Smooth muscle cell of bladder (primary cell): ENCODE measurements around the gene RBM11. TPM values are rescaled to one million over a fixed set of nuclear protein-coding genes. Genes with fewer than 3 reads are reported as not detected.

Experiments
- total RNA-seq: library from RNA; depleted of rRNA; stranded (reverse); fragments of >200 nt; gene quantifications from 2 replicates; pipeline ENCODE4 v1.2.3, GENCODE V29; 2014

RBM11 gene
- total RNA-seq: not detected in 2 replicates

GRCh38 chr21:14215971-14216641, at the start of gene RBM11:
Gene RBM11 (plus strand): TSS chr21:14216157. CDS start chr21:14216187, 30 bp downstream.

GRCh38 chr21:14210738-14211137, 5.2 kb upstream of the RBM11 start, which contains the start of gene LIPI:
Gene LIPI (minus strand): TSS chr21:14210955. CDS start chr21:14210845, 110 bp downstream.

Other genes with a start within 250 kb of the RBM11 start
- gene LIPI, start 5.2 kb upstream of the RBM11 start, total RNA-seq: not detected in 2 replicates
- 53.6 and 61.2 TPM in 2 replicates for gene HSPA13, start 167.0 kb downstream of the RBM11 start, total RNA-seq